ENCODE data around the gene CALN1.

DNA sequence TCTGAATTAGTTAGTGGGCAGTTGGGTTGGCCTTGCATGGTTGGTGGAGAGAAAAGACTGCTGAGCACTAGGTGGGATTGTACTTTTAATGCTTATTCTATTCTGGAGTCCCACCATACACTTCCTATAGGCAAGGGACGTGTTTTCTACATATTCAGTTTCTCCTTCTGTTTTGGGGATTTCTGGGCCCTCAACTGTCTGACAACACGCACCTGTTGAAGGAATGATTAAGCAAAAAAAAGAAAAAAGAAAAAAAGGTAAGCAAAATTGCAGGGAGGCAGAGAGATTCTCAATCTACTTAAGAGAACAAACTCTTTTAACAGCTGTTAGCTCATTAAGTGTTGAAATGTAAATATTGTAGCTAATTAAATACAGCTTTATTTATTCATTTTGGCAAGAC is 541.3 kb downstream of the CALN1 start:
- TF ChIP-seq CTCF (IDR thresholded peaks at IDR 0.05), result no peak
- no peak for TF ChIP-seq POLR2A (IDR thresholded peaks at IDR 0.05)
